Measurements from ENCODE around the gene MRPS22. TPM values are rescaled to one million over a fixed set of nuclear protein-coding genes. Genes with fewer than 3 reads are reported as not detected.
A peak's percentile ranks its signal among the peaks of the same experiment; 100 is the strongest.
"Not testable (repeated sequence)": the region's sequence is repeated elsewhere in the genome, so short reads cannot be mapped to it uniquely, and the experiment has no call there.

The MRPS22 gene
- polyA plus RNA-seq, 1 donor: 61.8 TPM

- H3K27me3 ChIP-seq (ENCODE audit: control insufficient read depth, insufficient read depth, low read length): no peaks in the 10 kb centered on the region
- no peaks in the 10 kb centered on the region for H3K9me3 ChIP-seq (ENCODE audit: control insufficient read depth, low read depth, low read length)
- no CpG with 5 or more reads among the region's 25 CpGs for whole genome bisulfite sequencing (ENCODE audit: insufficient coverage, low lambda C conversion rate)
- H3K4me1 ChIP-seq (ENCODE audit: control insufficient read depth, insufficient read depth, low read length): peaks cover 10% of the 10 kb centered on the region
- peak overlapping the region; percentile 91 for H3K27ac ChIP-seq (ENCODE audit: low read length)
- H3K36me3 ChIP-seq (ENCODE audit: control insufficient read depth, insufficient read depth, low read length): no peaks in the 10 kb centered on the region
- peak overlapping the region; percentile 85 for H3K4me3 ChIP-seq (ENCODE audit: low read length)
- DNase-seq: no peak
These were observed 45.2 kb downstream of the MRPS22 start for GRCh38 chr3:139388821-139389551.

GRCh38 chr3:139389552-139390368, 45.9 kb downstream of the MRPS22 start, which contains the start of gene COPB2:
Gene COPB2 (minus strand): TSS chr3:139389647. CDS start chr3:139389550, 97 bp downstream.
- H3K4me3 ChIP-seq (ENCODE audit: low read length): peak within 1 kb of the TSS; percentile 85
- H3K4me1 ChIP-seq (ENCODE audit: control insufficient read depth, insufficient read depth, low read length): peaks cover 10% of the 10 kb centered on the region
- H3K9me3 ChIP-seq (ENCODE audit: control insufficient read depth, low read depth, low read length): no peaks in the 10 kb centered on the region
- H3K27me3 ChIP-seq (ENCODE audit: control insufficient read depth, insufficient read depth, low read length): no peaks in the 10 kb centered on the region
- no peaks in the 10 kb centered on the region for H3K36me3 ChIP-seq (ENCODE audit: control insufficient read depth, insufficient read depth, low read length)
- DNase-seq: peak; percentile 99 to 100
- no CpG with 5 or more reads among the region's 52 CpGs for WGBS (ENCODE audit: insufficient coverage, low lambda C conversion rate)
- H3K27ac ChIP-seq (ENCODE audit: low read length): peak within 1 kb of the TSS; percentile 91

DNA sequence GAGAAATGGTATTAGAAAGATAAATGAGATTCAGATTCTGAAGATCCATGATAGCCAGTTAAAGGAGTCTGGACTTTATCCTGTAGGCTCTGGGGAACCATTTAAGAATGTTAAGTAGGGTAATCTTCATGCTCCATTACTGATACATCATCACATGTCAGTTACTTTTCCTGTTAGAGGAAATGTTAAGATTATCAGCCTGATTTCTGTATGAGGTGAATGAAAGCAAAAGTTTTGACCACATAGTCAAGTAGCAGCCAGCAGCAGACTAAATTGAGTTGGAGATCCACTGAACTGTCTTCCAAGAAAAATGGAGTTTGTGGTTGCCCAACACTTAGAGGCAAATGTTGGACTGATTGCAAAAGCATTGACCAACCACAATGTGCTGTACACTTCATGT, 50.3 kb downstream of the MRPS22 start:
- Histone ChIP-seq H3K27ac (ENCODE audit: low read length) (no peak overlapping the region), H3K27me3 (ENCODE audit: control insufficient read depth, insufficient read depth, low read length) (no peaks in the 10 kb centered on the region), H3K4me3 (ENCODE audit: low read length) (no peak overlapping the region), H3K4me1 (ENCODE audit: control insufficient read depth, insufficient read depth, low read length) (peaks cover 2% of the 10 kb centered on the region), H3K36me3 (ENCODE audit: control insufficient read depth, insufficient read depth, low read length) (no peaks in the 10 kb centered on the region), H3K9me3 (ENCODE audit: control insufficient read depth, low read depth, low read length) (no peaks in the 10 kb centered on the region)
- peak in 1 of 2 donors; percentile 15 for DNase-seq

DNA sequence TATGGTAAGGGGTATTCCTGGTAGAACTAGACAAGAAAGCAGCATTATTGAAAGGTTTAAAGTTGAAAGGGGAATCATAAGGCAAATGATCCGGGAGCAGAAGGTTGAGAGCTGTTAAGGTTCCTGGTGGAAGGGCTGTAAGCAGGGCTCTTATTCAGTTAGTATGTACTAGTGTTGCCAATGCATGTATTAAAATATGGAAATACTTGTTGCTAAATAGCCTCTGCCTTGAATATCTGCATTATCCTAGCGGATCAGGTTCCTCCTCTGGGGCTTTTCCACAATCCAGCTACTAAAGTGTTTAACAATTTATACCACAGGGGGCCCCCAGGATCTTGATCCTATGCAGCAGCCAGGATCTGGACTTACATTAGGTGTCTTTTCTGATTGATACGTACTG, 52.9 kb downstream of the MRPS22 start:
- Histone ChIP-seq H3K27ac (ENCODE audit: low read length) (no peak overlapping the region), H3K4me1 (ENCODE audit: control insufficient read depth, insufficient read depth, low read length) (no peaks in the 10 kb centered on the region), H3K27me3 (ENCODE audit: control insufficient read depth, insufficient read depth, low read length) (no peaks in the 10 kb centered on the region), H3K36me3 (ENCODE audit: control insufficient read depth, insufficient read depth, low read length) (no peaks in the 10 kb centered on the region), H3K4me3 (ENCODE audit: low read length) (no peak overlapping the region), H3K9me3 (ENCODE audit: control insufficient read depth, low read depth, low read length) (peaks cover under 1% of the 10 kb centered on the region)
- DNase-seq: no peak
- WGBS (ENCODE audit: insufficient coverage, low lambda C conversion rate): no CpG with 5 or more reads among the region's 3 CpGs

DNA sequence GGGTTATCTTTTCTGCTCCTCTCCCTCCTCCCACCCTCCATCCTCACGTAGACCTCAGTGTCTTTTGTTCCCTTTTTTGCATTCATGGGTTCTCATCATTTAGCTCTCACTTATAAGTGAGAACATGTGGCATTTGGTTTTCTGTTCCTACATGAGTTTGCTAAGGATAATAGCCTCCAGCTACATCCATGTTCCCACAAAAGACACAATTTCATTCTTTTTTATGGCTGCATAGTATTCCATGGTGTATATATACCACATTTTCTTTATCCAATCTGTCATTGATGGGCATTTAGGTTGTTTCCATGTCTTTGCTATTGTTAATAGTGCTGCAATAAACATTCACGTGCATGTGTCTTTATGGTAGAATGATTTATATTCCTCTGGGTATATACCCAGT, 57.3 kb downstream of the MRPS22 start:
- H3K36me3 ChIP-seq (ENCODE audit: control insufficient read depth, insufficient read depth, low read length); DNase-seq; H3K27ac ChIP-seq (ENCODE audit: low read length); H3K4me1 ChIP-seq (ENCODE audit: control insufficient read depth, insufficient read depth, low read length); H3K27me3 ChIP-seq (ENCODE audit: control insufficient read depth, insufficient read depth, low read length); H3K4me3 ChIP-seq (ENCODE audit: low read length): not testable (repeated sequence)
- H3K9me3 ChIP-seq (ENCODE audit: control insufficient read depth, low read depth, low read length): peaks cover 28% of the 10 kb centered on the region
- 100% methylated on average over 1 of the region's 2 CpGs for WGBS (ENCODE audit: insufficient coverage, low lambda C conversion rate)

Other genes with a start within 250 kb of the MRPS22 start
- 132 TPM for gene COPB2, start 45.6 kb downstream of the MRPS22 start, polyA plus RNA-seq
- gene RBP2, start 132.5 kb downstream of the MRPS22 start, polyA plus RNA-seq: 2,966 TPM
- gene RBP1, start 195.7 kb downstream of the MRPS22 start, polyA plus RNA-seq: 216 TPM

Measured in large intestine (tissue), 3 donors.